Measurements from ENCODE around the gene TMEM176B.

- no peak for TF ChIP-seq POLR2A (IDR thresholded peaks at IDR 0.05)
- TF ChIP-seq CTCF (IDR thresholded peaks at IDR 0.05): no peak
Measured at GRCh38 chr7:150818971-150819370, 18.8 kb upstream of the TMEM176B start.

All from testis (tissue), 2 donors.